ENCODE results near the gene FOXA3. TPM values are rescaled to one million over a fixed set of nuclear protein-coding genes. Genes with fewer than 3 reads are reported as not detected.

Gene FOXA3
- total RNA-seq, 1 donor from 2014 or later, result 0.59 TPM

- FAIRE-seq (no peak), DNase-seq (ENCODE audit: low read depth) (no peak)
- peaks cover 25% of the 10 kb centered on the region for H4K20me1 ChIP-seq (ENCODE audit: insufficient read depth, low read length)
- H3K36me3 ChIP-seq (ENCODE audit: insufficient read depth, low read length), result no peaks in the 10 kb centered on the region
- H3K27me3 Mint-ChIP-seq (ENCODE audit: low read depth, unreplicated experiment), result no peaks in the 10 kb centered on the region
- no peaks in the 10 kb centered on the region for H3K9me3 Mint-ChIP-seq (ENCODE audit: unreplicated experiment)
- peak overlapping the region; percentile 89 for H3K4me2 ChIP-seq (ENCODE audit: low read length)
- peak overlapping the region; percentile 93 for H3K4me3 Mint-ChIP-seq (ENCODE audit: unreplicated experiment)
- peaks cover 24% of the 10 kb centered on the region for H3K4me1 ChIP-seq (ENCODE audit: insufficient read depth, low read length)
- peaks cover 24% of the 10 kb centered on the region for H3K79me2 ChIP-seq (ENCODE audit: insufficient read depth, low read length)
- H2AFZ ChIP-seq (ENCODE audit: low read depth, low read length), result peak overlapping the region; percentile 89
- H3K36me3 Mint-ChIP-seq (ENCODE audit: low read depth, unreplicated experiment), result peaks cover 7% of the 10 kb centered on the region
- no peaks in the 10 kb centered on the region for H3K9me3 ChIP-seq (ENCODE audit: insufficient read depth, low read depth, low read length)
- H3K27me3 ChIP-seq (ENCODE audit: insufficient read depth, low read length), result no peaks in the 10 kb centered on the region
- TF ChIP-seq EZH2 (IDR thresholded peaks at IDR 0.05; ENCODE audit: insufficient read depth, low read length), result no peak
- no peak for TF ChIP-seq CTCF (IDR thresholded peaks at IDR 0.05; ENCODE audit: insufficient read depth, low read depth, low read length)
- peak overlapping the region; percentile 85 for H3K9ac ChIP-seq (ENCODE audit: low read length)
- H3K4me1 Mint-ChIP-seq (ENCODE audit: low read depth, unreplicated experiment), result peaks cover 4% of the 10 kb centered on the region
- H3K27ac ChIP-seq (ENCODE audit: low read depth, low read length), result peak overlapping the region; percentile 90
- peak overlapping the region; percentile 65 for H3K4me3 ChIP-seq (ENCODE audit: insufficient read depth, low read depth, low read length)
- H3K27ac Mint-ChIP-seq (ENCODE audit: unreplicated experiment), result peak overlapping the region; percentile 98
Measured at GRCh38 chr19:45887200-45887710, 23.1 kb downstream of the FOXA3 start.

GRCh38 chr19:45889210-45889885 lies 25.2 kb downstream of the FOXA3 start:
- H3K36me3 Mint-ChIP-seq (ENCODE audit: low read depth, unreplicated experiment), result peaks cover 7% of the 10 kb centered on the region
- H3K9ac ChIP-seq (ENCODE audit: low read length), result no peak overlapping the region
- H3K79me2 ChIP-seq (ENCODE audit: insufficient read depth, low read length), result peaks cover 13% of the 10 kb centered on the region
- H3K4me2 ChIP-seq (ENCODE audit: low read length), result no peak overlapping the region
- TF ChIP-seq CTCF (IDR thresholded peaks at IDR 0.05; ENCODE audit: insufficient read depth, low read depth, low read length) (no peak), EZH2 (IDR thresholded peaks at IDR 0.05; ENCODE audit: insufficient read depth, low read length) (no peak)
- no peaks in the 10 kb centered on the region for H3K9me3 Mint-ChIP-seq (ENCODE audit: unreplicated experiment)
- H3K27ac Mint-ChIP-seq (ENCODE audit: unreplicated experiment), result no peak overlapping the region
- no peak overlapping the region for H3K4me3 ChIP-seq (ENCODE audit: insufficient read depth, low read depth, low read length)
- no peak overlapping the region for H3K27ac ChIP-seq (ENCODE audit: low read depth, low read length)
- no peak for DNase-seq (ENCODE audit: low read depth)
- H3K4me3 Mint-ChIP-seq (ENCODE audit: unreplicated experiment), result no peak overlapping the region
- peaks cover 15% of the 10 kb centered on the region for H3K4me1 ChIP-seq (ENCODE audit: insufficient read depth, low read length)
- no peaks in the 10 kb centered on the region for H3K27me3 Mint-ChIP-seq (ENCODE audit: low read depth, unreplicated experiment)
- no peaks in the 10 kb centered on the region for H3K36me3 ChIP-seq (ENCODE audit: insufficient read depth, low read length)
- no peak overlapping the region for H2AFZ ChIP-seq (ENCODE audit: low read depth, low read length)
- H4K20me1 ChIP-seq (ENCODE audit: insufficient read depth, low read length), result peaks cover 7% of the 10 kb centered on the region
- no peaks in the 10 kb centered on the region for H3K4me1 Mint-ChIP-seq (ENCODE audit: low read depth, unreplicated experiment)
- no peaks in the 10 kb centered on the region for H3K27me3 ChIP-seq (ENCODE audit: insufficient read depth, low read length)
- no peak for FAIRE-seq
- H3K9me3 ChIP-seq (ENCODE audit: insufficient read depth, low read depth, low read length), result no peaks in the 10 kb centered on the region

DNA sequence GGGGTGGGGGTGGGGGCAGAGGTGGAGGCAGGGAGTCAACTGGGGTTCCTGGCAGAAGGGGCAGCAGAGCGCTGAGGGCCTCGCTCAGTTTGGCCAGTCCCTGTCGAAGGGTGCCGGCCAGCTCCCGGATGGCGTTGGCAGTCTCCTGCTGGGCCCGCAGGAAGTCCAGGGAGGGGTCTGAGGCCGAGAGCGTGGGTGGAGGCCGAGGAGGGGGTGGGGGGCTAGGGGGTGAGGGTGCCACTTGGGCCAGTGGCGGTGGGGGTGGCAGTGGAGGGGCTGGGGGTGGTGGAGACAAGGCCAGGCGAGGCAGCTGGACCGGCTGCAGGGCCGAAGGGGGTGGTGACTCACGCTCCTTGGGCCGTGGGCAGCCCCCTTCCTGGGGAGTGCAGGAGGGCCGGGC lies 26.8 kb downstream of the FOXA3 start:
- no peaks in the 10 kb centered on the region for H3K27me3 Mint-ChIP-seq (ENCODE audit: low read depth, unreplicated experiment)
- FAIRE-seq (no peak), DNase-seq (ENCODE audit: low read depth) (no peak)
- Histone ChIP-seq H3K9me3 (ENCODE audit: insufficient read depth, low read depth, low read length) (no peaks in the 10 kb centered on the region), H3K36me3 (ENCODE audit: insufficient read depth, low read length) (peaks cover 3% of the 10 kb centered on the region), H4K20me1 (ENCODE audit: insufficient read depth, low read length) (no peaks in the 10 kb centered on the region), H2AFZ (ENCODE audit: low read depth, low read length) (no peak overlapping the region), H3K4me1 (ENCODE audit: insufficient read depth, low read length) (peaks cover 8% of the 10 kb centered on the region), H3K79me2 (ENCODE audit: insufficient read depth, low read length) (no peaks in the 10 kb centered on the region), H3K4me3 (ENCODE audit: insufficient read depth, low read depth, low read length) (no peak overlapping the region), H3K9ac (ENCODE audit: low read length) (no peak overlapping the region), H3K27me3 (ENCODE audit: insufficient read depth, low read length) (no peaks in the 10 kb centered on the region), H3K4me2 (ENCODE audit: low read length) (no peak overlapping the region), H3K27ac (ENCODE audit: low read depth, low read length) (no peak overlapping the region)
- TF ChIP-seq CTCF (IDR thresholded peaks at IDR 0.05; ENCODE audit: insufficient read depth, low read depth, low read length) (no peak), EZH2 (IDR thresholded peaks at IDR 0.05; ENCODE audit: insufficient read depth, low read length) (no peak)
- H3K4me1 Mint-ChIP-seq (ENCODE audit: low read depth, unreplicated experiment), result no peaks in the 10 kb centered on the region
- H3K36me3 Mint-ChIP-seq (ENCODE audit: low read depth, unreplicated experiment), result peaks cover 10% of the 10 kb centered on the region
- no peaks in the 10 kb centered on the region for H3K9me3 Mint-ChIP-seq (ENCODE audit: unreplicated experiment)
- H3K27ac Mint-ChIP-seq (ENCODE audit: unreplicated experiment), result no peak overlapping the region
- no peak overlapping the region for H3K4me3 Mint-ChIP-seq (ENCODE audit: unreplicated experiment)
